HG02870 (cell line): Measurements from ENCODE around the gene ITGB2.

Source experiments
- ATAC-seq: cut with Tn5 transposase; IDR thresholded peaks from one replicate; pipeline ENCODE4 v1.9.1; 2021; ENCODE audit warnings: mild to moderate bottlenecking, moderate library complexity; ENCODE audit not compliant: unreplicated experiment

The ITGB2 gene

GRCh38 chr21:44898851-44899767, 21.6 kb downstream of the ITGB2 start:
- no peak for ATAC-seq

GRCh38 chr21:44898011-44898488, 22.6 kb downstream of the ITGB2 start:
- no peak for ATAC-seq

GRCh38 chr21:44897326-44898010, 23.2 kb downstream of the ITGB2 start:
- ATAC-seq, result no peak

GRCh38 chr21:44896561-44897286, 24.0 kb downstream of the ITGB2 start:
- no peak for ATAC-seq

- ATAC-seq, result no peak
These were observed 24.8 kb downstream of the ITGB2 start for GRCh38 chr21:44895859-44896258.

- ATAC-seq, result no peak
These were observed 25.9 kb downstream of the ITGB2 start for GRCh38 chr21:44894687-44895302.

- no peak for ATAC-seq
These were observed 26.6 kb downstream of the ITGB2 start for GRCh38 chr21:44893948-44894656.

GRCh38 chr21:44893278-44893556, 27.5 kb downstream of the ITGB2 start:
- ATAC-seq, result no peak

- ATAC-seq, result no peak
These were observed 28.0 kb downstream of the ITGB2 start for GRCh38 chr21:44892536-44893277.

GRCh38 chr21:44892095-44892494, 28.6 kb downstream of the ITGB2 start:
- ATAC-seq, result no peak

- no peak for ATAC-seq
These were observed 29.1 kb downstream of the ITGB2 start for GRCh38 chr21:44891631-44892031.

- no peak for ATAC-seq
These were observed 29.6 kb downstream of the ITGB2 start for GRCh38 chr21:44890961-44891541.

- no peak for ATAC-seq
These were observed 30.3 kb downstream of the ITGB2 start for GRCh38 chr21:44890338-44890931.

GRCh38 chr21:44889625-44890337, 30.9 kb downstream of the ITGB2 start:
- ATAC-seq, result no peak

- ATAC-seq, result no peak
These were observed 31.8 kb downstream of the ITGB2 start for GRCh38 chr21:44888581-44889550.

GRCh38 chr21:44887807-44888580, 32.7 kb downstream of the ITGB2 start:
- no peak for ATAC-seq
